UCSD-AML1 (cell line): ENCODE data around the gene EOLA1.
"Not testable (repeated sequence)": the region's sequence is repeated elsewhere in the genome, so short reads cannot be mapped to it uniquely, and the experiment has no call there.

ENCODE experiments used
- DNase-seq: peaks from one replicate; lab custom pipeline; 2025; ENCODE audit not compliant: unreplicated experiment; lab: John Stamatoyannopoulos, UW

Gene EOLA1

DNA sequence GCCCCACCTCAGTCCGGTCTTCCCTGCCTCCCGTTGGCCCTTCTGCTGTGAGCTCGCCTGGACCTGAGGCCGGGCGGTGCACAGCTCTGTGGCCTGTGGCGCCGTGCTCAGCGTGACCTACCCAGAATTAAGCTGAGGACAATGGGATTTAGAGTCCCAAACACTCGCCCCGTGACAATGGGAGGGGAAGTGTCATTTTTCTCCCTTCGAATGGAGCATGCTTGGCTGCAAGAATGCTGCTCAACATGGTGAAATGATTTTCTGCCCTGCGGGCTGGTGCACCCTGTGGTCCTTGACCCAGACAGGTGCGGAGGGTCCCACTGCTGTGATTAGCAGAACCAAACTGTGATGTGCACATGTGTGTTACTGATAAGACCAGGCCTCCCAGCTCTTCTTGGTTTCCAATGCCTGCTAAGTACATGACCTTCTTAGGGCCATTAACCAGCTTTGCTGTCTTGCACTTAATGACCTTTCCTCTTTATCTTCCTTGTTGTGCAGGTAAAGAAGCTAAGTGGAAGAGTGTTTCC is 772 bp downstream of the EOLA1 start:
- no peak for DNase-seq

GRCh38 chrX:149545545-149546543 is 5.0 kb downstream of the EOLA1 start:
- peak; percentile 28 for DNase-seq

GRCh38 chrX:149546962-149547361 is 6.2 kb downstream of the EOLA1 start:
- not testable (repeated sequence) for DNase-seq

- DNase-seq, result not testable (repeated sequence)
These were observed 7.0 kb downstream of the EOLA1 start for GRCh38 chrX:149547782-149548181.

DNA sequence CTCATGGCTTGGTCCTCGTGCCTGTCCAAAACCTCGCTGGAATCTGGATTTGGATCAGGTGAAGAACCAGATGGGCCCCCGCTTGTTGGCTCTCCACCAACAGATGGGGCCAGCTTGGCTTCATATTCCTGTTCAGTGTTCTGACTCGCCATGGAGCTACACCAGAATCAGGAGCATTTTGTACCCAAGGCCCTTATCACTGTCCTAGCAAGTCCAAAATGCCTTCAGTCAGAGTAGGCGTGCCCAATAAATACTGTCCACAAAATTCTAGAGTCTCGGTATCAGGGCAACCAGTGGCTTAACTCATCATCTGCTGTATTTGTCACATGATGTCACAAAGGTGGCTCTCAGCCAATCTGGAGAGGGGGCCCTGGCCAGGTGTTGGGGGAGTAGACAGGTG is 8.9 kb downstream of the EOLA1 start, which contains the start of gene HSFX3:
HSFX3 (minus strand) TSS at position 224 of the 400 bp plus-strand sequence; CDS start at position 152, 72 bp downstream.
- not testable (repeated sequence) for DNase-seq

GRCh38 chrX:149550454-149550853 is 9.6 kb downstream of the EOLA1 start:
- DNase-seq, result not testable (repeated sequence)

DNA sequence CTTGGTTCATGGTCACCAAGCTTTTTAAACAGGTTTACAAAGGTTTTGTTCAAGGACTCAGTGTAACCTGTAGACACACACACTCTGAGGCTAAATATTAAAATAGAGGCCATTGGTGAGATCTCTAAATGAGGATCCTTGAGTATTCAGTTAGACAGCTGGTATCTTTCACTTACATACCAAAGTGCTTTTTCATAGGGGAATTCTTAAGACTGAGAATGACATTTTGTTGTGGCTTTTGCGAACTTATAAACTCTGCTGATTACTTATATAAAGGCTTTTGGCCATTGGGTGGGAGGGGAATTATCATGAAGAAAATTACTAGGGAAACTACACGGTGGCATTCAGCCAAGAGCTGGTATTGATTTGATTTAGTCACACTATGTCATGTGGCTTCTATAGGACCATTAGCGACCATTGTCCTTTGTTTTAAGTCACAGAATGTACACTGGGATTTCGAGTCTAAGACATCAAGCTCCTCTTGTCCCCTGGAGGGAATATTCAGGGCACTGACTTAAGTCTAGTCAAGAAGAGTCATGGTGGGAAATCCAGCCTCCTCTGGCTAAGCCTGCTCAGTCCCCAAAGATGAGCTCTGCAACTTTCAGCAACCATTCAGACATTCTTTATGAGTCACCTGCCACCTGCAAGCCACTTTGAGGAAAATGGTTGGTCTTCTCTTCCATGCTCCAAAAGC is 10.6 kb downstream of the EOLA1 start:
- not testable (repeated sequence) for DNase-seq

GRCh38 chrX:149551939-149552248 is 11.1 kb downstream of the EOLA1 start:
- not testable (repeated sequence) for DNase-seq

DNA sequence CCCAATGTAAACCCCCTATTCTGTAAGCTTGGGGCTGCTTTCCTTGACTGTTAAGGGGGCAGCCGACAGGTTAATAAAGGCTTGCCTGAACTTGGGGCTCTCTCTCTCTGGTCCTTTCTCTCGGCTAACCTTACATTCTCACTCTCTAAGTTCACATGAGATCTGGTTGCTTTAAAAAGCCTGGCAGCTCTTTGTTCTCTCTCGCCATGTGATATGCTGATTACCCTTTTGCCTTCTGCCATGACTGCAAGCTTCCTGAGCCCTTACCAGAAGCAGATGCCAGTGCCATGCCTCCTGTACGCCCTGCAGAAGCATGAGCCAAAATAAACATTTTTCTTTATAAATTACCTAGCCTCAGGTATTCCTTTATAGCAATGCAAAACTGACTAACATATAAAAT is 14.4 kb downstream of the EOLA1 start:
- DNase-seq, result not testable (repeated sequence)

DNA sequence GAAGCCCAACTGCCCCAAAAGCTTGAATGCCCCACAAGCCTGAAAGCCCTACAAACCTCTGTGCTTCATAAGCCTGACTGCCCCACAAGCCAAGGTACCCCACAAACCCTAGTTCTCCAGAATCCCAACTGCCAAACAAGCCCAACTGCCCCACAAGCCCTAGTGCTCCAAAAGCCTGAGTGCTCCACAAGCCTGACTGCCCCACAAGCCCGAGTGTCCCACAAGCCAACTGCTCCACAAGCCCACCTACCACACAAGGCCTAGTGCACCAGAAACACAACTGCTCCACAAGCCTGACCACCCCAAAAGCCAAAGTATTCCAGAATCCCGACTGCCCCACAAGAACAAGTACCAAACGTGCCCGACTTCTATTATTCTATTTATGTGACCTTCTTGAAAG is 22.5 kb downstream of the EOLA1 start:
- no peak for DNase-seq

- no peak for DNase-seq
These were observed 27.0 kb downstream of the EOLA1 start for GRCh38 chrX:149567621-149568417.

- no peak for DNase-seq
These were observed 28.0 kb downstream of the EOLA1 start for GRCh38 chrX:149568701-149569296.

DNA sequence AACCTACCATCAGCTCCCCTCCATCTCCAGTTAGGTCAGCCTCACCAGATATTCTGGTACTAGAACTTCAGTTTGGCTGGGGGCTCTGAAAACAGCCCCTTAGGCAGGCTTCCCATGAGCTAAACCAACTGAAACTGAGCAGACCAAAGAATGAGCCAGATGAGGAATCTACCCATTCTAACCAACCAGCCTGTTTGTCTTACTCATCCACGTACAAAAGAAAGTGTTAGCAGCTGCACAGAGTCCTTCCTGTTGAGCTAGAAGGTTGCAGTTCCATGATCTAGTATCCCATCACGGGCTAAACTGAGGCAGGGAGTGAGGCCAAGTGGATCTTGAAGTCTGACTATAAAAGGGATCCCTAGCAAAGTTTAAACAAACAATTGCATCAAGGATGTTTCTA is 29.0 kb downstream of the EOLA1 start:
- DNase-seq, result no peak

DNA sequence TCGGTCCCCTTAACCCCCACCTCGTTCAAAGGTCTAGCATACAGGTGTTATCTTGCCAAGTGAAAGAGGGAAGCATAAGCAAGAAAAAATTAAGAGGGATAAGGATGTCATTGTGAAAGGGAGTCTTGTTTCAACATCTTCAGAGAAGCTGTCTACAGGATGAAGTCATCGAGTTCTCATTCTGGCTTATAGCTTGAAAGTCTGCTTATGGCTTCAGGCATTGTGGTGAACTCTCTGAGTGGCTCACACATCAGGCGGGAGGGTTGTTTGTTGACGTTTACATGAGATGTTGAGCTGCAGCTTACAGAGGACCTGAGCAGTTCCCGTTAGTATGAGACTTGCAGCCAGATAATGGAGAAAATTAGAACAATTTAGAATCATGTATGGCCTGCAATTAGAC is 29.9 kb downstream of the EOLA1 start:
- DNase-seq, result no peak

DNA sequence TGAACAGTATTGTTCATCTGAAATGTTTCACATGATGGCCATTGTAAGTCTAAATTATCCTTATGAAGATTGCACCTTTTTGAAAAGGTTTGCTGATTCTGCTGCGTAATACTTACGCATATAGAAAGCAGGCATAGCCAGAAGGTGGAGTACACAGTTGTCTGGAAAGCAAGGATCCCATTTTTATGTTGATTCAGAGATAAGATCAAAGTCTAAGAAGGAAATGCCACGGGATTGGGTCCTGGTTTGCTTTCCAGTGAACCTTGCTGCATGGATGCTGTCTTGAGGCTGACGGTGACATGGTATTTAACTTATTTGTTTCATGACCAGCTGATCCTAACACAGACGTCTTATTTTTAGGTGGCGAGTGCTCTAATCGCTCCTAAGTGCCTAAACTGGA is 31.0 kb downstream of the EOLA1 start:
- no peak for DNase-seq

DNA sequence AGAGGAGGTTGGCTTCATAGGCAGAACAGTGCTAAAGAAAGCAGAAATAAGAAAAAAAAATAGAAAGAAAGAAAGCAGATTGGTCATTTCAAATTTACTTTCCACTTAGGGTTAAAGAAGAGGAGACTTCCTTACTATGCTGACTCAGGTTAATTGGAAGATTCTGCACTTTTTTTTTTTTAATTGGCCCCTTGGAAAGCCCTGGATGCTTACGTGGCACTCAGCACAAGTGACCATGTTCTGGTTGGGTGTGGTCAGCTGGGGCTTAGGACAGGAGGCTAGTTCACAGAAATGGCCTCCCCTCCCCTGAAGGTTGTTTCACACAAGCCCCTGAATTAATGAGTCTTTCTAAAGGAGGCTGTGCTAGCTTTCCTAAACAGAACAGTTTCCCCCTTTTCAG is 31.9 kb downstream of the EOLA1 start:
- no peak for DNase-seq

DNA sequence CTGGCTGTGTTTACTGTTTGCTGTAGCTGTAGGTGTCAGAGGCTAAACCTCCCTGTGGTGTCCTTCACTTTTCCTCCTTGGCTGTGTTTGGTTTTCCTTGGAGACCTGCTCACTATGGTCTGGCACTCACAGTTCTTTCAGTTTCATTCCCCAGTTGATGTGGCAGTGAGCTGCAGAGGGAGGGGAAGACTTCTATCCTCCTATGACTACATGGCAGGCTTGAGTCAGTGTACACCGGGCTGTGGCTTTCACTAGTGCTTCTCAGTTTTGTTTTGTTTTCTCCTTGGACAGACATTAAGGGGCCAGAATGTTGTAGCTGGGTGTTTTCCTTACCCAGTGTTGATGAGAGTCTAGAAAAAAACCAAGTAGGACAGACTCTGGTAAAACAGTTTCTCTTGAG is 32.6 kb downstream of the EOLA1 start:
- DNase-seq, result not testable (repeated sequence)

DNA sequence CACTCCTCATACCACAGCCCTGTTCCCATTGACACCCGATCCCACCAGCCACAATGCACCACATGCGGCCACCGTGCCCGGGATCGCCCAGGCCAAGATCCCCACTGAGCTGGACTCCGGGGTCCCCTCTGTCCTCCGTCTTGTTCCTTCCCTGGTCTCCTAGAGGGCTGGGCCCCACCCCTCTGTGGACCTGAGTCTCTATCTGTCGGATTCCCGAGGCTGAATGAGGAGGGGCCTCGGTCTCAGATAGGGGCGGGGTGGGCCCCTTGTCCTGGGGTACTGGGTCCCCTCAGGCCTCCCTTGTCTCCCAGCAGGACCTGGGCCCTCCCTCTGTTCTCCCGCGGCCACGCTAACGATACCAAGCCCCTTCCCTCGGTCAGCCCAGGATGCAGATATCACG is 44.8 kb downstream of the EOLA1 start:
- not testable (repeated sequence) for DNase-seq

DNA sequence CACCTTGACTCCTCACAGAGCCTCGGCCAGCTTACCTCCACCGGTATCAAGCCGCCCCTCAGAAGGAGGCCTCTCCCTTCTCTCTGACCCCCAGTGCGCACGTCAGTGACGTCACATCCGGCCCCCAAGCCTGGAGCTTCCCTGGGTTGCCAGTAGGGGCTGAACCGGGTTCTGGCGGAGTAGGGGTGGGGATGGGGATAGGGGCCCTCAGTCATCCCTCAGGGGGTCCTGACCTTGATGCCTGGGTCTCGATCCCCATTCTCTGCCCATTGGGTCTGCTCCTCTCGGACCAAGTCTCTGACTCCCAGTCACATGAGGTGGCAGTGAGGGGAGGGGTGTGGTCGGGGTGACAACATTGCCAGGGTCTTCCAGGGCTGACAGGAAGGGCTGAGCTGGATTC is 46.5 kb downstream of the EOLA1 start, which contains the start of gene MAGEA9B:
MAGEA9B (minus strand) TSS at position 101 of the 400 bp plus-strand sequence. CDS start 4,280 bp downstream, outside the sequence.
- not testable (repeated sequence) for DNase-seq

DNA sequence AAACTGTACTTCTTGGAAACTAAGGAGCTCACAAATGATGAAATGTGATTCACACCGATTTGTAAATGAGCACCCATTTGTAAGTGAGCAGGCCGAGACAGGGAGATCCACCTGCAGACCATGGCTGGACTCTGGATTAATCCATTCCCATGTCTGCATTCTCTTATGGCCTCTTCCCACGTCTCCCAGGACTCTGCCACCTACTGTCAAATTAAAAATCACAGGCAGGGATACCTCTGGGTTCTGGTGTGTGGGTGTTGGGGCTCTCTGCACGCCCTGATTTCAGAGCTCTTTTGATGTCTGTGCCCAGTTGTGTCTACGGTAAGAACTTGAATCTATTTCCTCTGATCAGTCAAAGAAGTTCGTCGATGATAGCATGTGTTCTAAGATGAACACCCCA is 50.2 kb downstream of the EOLA1 start:
- DNase-seq, result not testable (repeated sequence)
